HG03280 (cell line): Measurements from ENCODE around the gene MRPL45.

Experiments used
- ATAC-seq: cut with Tn5 transposase; IDR thresholded peaks from one replicate; pipeline ENCODE4 v1.9.1; 2021; ENCODE audit warnings: mild to moderate bottlenecking, moderate library complexity; ENCODE audit not compliant: unreplicated experiment

Gene MRPL45

GRCh38 chr17:38324772-38325171 lies 27.8 kb downstream of the MRPL45 start:
- ATAC-seq, result no peak

- ATAC-seq, result no peak
Observed at GRCh38 chr17:38325221-38325851, 28.4 kb downstream of the MRPL45 start.

GRCh38 chr17:38326996-38327792 lies 30.2 kb downstream of the MRPL45 start:
- ATAC-seq, result no peak

GRCh38 chr17:38327936-38328335 lies 31.0 kb downstream of the MRPL45 start:
- ATAC-seq, result no peak

- ATAC-seq, result no peak
Observed at GRCh38 chr17:38328620-38329019, 31.7 kb downstream of the MRPL45 start.

- no peak for ATAC-seq
Observed at GRCh38 chr17:38329284-38329683, 32.3 kb downstream of the MRPL45 start.

- ATAC-seq, result no peak
Observed at GRCh38 chr17:38329808-38330730, 33.1 kb downstream of the MRPL45 start.

GRCh38 chr17:38330941-38331411 lies 34.0 kb downstream of the MRPL45 start:
- ATAC-seq, result no peak

GRCh38 chr17:38332735-38333134 lies 35.8 kb downstream of the MRPL45 start:
- no peak for ATAC-seq

GRCh38 chr17:38333635-38334295 lies 36.8 kb downstream of the MRPL45 start:
- ATAC-seq, result no peak

GRCh38 chr17:38334480-38335364 lies 37.8 kb downstream of the MRPL45 start:
- no peak for ATAC-seq

- ATAC-seq, result no peak
Observed at GRCh38 chr17:38336838-38337237, 39.9 kb downstream of the MRPL45 start.

- ATAC-seq, result no peak
Observed at GRCh38 chr17:38338053-38338452, 41.1 kb downstream of the MRPL45 start.

- ATAC-seq, result no peak
Observed at GRCh38 chr17:38338535-38338934, 41.6 kb downstream of the MRPL45 start.

GRCh38 chr17:38339891-38340290 lies 42.9 kb downstream of the MRPL45 start:
- ATAC-seq, result no peak

- ATAC-seq, result no peak
Observed at GRCh38 chr17:38341035-38341721, 44.2 kb downstream of the MRPL45 start.

GRCh38 chr17:38342886-38343607 lies 46.1 kb downstream of the MRPL45 start:
- no peak for ATAC-seq

GRCh38 chr17:38343608-38344419 lies 46.8 kb downstream of the MRPL45 start, which contains the start of gene GPR179:
Gene GPR179 (minus strand): TSS chr17:38343956. CDS start chr17:38343789, 167 bp downstream.
- ATAC-seq, result no peak
